Measurements from ENCODE around the gene PLCD3. TPM values are rescaled to one million over a fixed set of nuclear protein-coding genes. Genes with fewer than 3 reads are reported as not detected.
A peak's percentile ranks its signal among the peaks of the same experiment; 100 is the strongest.

Gene PLCD3
- total and polyA plus RNA-seq, 9 of the 15 experiments (the other 6 are each of a cell fraction or from before 2014, with no cell fraction given), result 0.20 to 22.6 (median 7.5) TPM

DNA sequence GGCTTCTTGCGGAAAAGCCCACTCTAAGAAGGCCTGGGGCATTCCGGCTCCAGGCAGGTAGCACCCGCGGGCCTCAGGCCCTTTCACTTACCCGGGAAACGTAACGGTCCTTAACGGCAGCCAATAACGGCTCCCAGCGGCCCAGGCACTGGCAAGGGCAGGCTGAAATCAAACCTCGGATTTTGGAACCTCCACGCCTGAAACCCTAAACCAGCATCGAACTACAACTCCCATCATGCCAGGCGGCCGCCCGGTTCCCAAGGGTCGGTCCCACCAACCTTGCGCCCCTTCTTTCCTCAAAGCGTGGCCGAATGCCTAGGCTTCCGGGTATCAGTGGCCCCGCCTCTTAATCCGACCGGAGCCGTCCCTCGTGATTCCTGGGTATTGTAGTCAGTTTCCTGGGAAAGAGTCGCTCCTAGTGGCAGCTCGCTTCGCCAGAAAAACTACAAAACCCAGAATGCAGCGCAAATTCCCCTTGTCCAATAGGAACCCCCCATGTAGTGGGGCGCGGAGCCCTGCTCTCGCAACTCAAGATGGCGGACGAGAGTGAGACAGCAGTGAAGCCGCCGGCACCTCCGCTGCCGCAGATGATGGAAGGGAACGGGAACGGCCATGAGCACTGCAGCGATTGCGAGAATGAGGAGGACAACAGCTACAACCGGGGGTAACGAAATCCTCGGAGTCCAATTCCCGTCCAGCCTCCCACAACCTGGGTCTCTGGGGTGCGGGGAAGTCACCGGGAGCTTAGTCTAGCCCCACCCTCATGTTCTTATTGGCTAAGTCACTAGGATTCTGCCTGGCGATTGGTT lies 71.3 kb downstream of the PLCD3 start, which contains the start of gene NMT1 (continued):
- TF ChIP-seq EP400 (IDR thresholded peaks at IDR 0.05), result peak; percentile 93
- TF ChIP-seq GTF2E2 (tag; IDR thresholded peaks at IDR 0.05), result peak; percentile 98
- TF ChIP-seq TBL1XR1 (IDR thresholded peaks at IDR 0.05; ENCODE audit: low read length in 2 of 2), result 0 out of 4 replicates have a peak, but pooled peaks of 1 of the 2 experiments have one; percentile 58
- TF ChIP-seq POU5F1 (IDR thresholded peaks at IDR 0.05; ENCODE audit: borderline replicate concordance, low read depth, low read length, partially characterized antibody), result peak; percentile 81
- no peak for TF ChIP-seq KLF10 (CRISPR knock-in tag; IDR thresholded peaks at IDR 0.05)
- TF ChIP-seq, protein P1, sequence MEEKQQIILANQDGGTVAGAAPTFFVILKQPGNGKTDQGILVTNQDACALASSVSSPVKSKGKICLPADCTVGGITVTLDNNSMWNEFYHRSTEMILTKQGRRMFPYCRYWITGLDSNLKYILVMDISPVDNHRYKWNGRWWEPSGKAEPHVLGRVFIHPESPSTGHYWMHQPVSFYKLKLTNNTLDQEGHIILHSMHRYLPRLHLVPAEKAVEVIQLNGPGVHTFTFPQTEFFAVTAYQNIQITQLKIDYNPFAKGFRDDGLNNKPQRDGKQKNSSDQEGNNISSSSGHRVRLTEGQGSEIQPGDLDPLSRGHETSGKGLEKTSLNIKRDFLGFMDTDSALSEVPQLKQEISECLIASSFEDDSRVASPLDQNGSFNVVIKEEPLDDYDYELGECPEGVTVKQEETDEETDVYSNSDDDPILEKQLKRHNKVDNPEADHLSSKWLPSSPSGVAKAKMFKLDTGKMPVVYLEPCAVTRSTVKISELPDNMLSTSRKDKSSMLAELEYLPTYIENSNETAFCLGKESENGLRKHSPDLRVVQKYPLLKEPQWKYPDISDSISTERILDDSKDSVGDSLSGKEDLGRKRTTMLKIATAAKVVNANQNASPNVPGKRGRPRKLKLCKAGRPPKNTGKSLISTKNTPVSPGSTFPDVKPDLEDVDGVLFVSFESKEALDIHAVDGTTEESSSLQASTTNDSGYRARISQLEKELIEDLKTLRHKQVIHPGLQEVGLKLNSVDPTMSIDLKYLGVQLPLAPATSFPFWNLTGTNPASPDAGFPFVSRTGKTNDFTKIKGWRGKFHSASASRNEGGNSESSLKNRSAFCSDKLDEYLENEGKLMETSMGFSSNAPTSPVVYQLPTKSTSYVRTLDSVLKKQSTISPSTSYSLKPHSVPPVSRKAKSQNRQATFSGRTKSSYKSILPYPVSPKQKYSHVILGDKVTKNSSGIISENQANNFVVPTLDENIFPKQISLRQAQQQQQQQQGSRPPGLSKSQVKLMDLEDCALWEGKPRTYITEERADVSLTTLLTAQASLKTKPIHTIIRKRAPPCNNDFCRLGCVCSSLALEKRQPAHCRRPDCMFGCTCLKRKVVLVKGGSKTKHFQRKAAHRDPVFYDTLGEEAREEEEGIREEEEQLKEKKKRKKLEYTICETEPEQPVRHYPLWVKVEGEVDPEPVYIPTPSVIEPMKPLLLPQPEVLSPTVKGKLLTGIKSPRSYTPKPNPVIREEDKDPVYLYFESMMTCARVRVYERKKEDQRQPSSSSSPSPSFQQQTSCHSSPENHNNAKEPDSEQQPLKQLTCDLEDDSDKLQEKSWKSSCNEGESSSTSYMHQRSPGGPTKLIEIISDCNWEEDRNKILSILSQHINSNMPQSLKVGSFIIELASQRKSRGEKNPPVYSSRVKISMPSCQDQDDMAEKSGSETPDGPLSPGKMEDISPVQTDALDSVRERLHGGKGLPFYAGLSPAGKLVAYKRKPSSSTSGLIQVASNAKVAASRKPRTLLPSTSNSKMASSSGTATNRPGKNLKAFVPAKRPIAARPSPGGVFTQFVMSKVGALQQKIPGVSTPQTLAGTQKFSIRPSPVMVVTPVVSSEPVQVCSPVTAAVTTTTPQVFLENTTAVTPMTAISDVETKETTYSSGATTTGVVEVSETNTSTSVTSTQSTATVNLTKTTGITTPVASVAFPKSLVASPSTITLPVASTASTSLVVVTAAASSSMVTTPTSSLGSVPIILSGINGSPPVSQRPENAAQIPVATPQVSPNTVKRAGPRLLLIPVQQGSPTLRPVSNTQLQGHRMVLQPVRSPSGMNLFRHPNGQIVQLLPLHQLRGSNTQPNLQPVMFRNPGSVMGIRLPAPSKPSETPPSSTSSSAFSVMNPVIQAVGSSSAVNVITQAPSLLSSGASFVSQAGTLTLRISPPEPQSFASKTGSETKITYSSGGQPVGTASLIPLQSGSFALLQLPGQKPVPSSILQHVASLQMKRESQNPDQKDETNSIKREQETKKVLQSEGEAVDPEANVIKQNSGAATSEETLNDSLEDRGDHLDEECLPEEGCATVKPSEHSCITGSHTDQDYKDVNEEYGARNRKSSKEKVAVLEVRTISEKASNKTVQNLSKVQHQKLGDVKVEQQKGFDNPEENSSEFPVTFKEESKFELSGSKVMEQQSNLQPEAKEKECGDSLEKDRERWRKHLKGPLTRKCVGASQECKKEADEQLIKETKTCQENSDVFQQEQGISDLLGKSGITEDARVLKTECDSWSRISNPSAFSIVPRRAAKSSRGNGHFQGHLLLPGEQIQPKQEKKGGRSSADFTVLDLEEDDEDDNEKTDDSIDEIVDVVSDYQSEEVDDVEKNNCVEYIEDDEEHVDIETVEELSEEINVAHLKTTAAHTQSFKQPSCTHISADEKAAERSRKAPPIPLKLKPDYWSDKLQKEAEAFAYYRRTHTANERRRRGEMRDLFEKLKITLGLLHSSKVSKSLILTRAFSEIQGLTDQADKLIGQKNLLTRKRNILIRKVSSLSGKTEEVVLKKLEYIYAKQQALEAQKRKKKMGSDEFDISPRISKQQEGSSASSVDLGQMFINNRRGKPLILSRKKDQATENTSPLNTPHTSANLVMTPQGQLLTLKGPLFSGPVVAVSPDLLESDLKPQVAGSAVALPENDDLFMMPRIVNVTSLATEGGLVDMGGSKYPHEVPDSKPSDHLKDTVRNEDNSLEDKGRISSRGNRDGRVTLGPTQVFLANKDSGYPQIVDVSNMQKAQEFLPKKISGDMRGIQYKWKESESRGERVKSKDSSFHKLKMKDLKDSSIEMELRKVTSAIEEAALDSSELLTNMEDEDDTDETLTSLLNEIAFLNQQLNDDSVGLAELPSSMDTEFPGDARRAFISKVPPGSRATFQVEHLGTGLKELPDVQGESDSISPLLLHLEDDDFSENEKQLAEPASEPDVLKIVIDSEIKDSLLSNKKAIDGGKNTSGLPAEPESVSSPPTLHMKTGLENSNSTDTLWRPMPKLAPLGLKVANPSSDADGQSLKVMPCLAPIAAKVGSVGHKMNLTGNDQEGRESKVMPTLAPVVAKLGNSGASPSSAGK (IDR thresholded peaks at IDR 0.05), result no peak
- TF ChIP-seq RNF2 (IDR thresholded peaks at IDR 0.05), result no peak; the same call in 1 of the 2 replicates
- TF ChIP-seq PHB (CRISPR knock-in tag; IDR thresholded peaks at IDR 0.05), result 0 out of 2 replicates have a peak, but pooled peaks have one; percentile 27

All from K562 (cell line).